ENCODE data around the gene AP2A2. TPM values are rescaled to one million over a fixed set of nuclear protein-coding genes. Genes with fewer than 3 reads are reported as not detected.

AP2A2 gene
- total RNA-seq, 1 experiment from 2014 or later = 38.5 TPM

DNA sequence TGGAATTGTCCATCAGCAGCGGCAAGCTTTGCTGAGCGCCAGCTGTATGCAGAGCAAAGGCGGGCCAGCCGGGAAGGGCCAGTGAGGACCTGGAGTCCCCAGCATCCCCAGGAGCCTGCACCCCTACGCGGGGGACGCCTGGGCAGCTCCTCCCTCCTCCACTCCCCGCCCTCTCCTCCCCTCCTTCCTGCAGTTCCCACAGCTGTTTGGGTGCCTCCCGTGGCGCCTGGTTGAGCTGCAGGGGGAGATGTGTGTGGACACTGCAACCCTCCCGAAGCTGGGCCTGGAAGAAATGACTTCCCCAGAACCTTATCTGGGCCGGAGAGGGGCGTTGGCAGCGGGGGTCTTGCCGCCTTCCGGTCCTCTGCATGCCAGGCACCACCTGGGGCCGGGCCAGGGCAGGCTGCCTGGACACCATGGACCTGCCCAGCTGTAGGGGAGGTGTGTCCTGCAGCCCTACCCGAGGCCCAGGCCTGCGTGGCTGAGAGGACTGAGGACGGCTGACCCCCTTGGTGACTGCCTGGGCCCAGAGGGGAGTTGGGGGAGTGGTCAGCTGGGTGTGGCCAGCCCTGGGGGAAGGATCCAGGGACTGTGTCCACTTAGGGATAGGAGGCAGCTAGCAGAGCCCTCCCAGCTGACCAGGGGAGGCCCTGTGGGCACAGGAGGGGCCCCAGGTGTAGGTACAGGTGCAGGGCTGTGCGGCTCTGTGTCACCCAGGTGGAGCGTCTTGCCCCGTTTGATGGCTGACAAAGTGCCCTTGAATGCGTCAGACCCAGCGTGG lies 127.6 kb downstream of the AP2A2 start:
- DNase-seq (ENCODE audit: low spot score) = peak; percentile 74

DNA sequence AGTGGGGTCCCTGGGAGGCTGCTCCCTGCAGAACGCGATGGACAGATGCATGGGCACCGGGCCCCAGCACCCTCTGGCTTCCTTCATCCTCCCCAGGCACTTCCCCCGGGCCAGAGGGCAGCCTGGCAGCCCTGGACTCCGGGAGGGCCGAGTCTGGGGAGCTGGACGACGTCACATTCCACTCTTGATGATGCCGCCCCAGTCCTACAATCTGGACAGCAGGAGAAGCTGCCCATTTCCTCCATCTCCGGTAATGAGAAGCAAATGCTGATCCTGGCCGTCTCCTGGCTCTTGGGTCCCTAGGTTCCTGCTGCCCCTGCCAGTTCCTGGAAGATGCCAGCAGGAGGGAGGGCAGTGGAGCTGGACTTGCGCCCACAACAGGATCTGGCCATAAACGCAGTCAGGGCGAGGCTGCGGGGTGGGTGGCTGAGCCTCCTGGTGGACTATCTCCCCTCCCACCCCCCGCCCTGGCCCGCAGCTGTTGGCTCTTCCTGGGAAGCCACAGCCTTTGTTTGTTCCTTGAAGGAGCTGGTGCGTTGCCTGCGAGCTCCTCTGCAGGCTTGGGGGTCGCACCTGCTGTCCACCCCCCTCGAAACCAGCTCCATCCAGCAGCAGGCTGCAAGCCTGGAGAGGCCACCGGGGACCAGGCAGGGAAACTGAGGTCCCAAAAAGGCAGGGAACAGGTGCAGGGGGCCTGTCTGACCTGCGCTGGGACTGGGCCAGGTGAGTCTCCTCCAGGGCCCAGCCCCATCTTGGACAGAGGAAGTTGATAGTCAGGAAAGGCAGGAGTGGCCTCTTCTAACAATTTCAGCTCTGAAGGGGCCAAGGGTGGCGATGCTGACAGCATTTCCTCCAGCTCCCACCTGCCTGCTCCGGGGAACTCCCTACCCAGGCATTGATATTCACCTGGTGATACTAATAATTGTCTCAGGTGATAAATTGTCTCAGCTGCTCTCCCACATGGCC lies 128.8 kb downstream of the AP2A2 start:
- peak; percentile 95 for DNase-seq (ENCODE audit: low spot score)

DNA sequence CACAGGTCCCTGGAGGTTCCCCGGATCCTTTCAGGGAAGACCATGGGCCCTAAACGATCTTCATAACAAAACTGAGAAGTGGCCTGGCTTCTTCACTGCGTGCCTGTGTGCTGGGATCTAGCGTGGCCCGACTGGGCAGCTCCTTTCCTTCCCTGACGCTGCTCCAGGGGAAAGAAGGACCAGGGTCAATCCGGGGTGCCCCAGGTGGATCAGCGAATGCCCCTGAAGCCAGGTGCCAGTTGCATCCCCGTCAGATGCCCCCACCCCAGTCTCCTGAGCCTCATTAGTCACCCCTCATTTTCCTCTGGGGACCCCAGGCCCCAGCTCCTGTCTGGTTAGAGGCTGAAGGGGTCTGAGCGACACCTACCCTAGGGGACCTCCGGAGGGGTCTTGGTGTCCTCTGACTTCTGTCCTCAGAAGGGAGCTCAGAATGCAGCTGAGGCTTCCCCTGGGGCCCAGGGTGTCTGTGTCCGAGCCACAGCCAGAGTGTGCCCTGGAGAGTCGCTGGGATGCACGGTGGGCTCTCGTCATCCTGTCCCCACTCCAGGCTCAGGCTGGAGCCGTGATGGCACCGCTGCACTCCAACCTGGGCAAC lies 129.5 kb downstream of the AP2A2 start:
- DNase-seq (ENCODE audit: low spot score) = no peak

DNA sequence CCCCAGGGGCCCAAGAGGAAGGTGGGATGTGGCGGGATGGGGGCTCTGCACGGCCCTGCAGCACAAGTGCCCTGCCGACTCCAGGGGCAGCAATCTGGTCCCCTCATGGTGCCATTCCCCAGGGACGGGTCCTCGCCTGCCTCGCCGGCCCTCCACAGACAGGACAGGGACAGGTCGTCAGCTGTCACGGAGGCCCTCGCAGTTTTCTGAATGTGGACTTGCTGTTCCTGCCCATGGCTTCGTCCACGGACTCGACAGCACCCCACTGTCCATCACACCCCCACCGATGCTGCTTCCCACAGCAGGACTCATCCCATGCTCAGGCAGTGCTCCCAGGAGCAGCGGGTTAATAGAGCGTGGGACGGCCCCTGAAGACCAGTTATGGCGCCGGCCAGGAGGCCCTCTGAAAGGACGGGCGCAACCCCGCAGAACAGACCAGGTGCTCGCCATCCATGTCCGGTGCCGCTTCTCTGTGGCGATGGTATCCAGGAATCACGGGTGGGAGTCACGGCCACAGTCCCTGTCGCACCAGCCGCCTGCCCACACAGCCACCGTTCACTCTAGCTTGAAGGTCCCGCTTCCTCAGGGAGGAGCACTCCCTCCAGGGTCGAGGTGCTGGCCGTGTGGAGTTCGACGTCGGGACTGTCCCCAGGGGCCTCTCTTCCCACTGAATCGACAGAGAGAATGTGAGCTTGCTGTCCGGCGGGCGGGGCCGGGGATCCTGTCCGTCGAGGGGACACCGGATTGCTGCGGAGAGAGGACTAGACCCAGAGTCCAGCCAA lies 130.5 kb downstream of the AP2A2 start:
- DNase-seq (ENCODE audit: low spot score) = no peak

DNA sequence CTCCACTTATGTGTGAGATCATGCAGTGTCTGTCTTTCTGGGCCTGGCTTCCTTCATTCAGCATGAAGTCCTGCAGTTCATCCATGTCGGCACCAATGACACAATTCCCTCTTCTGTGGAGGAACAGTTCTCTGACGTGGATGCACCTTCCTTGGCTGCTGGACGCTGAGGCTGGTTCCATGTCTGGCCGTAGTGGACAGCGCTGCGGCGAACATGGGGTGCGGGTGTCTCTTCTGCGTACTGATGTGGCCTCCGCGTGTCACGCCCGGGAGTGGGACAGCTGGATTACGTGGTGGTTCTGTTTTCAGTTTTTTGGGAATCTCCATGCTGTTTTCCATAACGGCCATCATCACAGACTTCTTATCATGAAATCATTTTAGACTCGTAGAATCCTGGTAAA lies 132.1 kb downstream of the AP2A2 start:
- no peak for DNase-seq (ENCODE audit: low spot score)

DNA sequence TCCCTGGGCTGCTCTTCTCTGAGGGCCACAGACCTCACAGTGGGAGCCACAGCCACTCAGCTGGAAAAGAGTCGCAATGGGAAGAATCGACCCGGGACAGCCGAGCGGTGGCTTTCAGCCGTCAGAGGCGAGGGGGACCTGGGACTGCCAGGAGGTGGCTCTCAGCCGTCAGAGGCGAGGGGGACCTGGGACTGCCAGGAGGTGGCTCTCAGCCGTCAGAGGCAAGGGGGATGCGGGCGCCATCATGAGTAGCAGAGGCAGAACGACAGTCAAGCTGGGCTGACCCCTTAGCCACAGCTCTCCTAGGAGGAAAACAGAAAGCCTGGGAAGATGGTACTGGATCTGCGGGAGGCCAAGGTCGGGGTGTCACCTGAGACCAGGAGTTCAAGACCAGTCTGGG lies 134.1 kb downstream of the AP2A2 start:
- DNase-seq (ENCODE audit: low spot score) = no peak

DNA sequence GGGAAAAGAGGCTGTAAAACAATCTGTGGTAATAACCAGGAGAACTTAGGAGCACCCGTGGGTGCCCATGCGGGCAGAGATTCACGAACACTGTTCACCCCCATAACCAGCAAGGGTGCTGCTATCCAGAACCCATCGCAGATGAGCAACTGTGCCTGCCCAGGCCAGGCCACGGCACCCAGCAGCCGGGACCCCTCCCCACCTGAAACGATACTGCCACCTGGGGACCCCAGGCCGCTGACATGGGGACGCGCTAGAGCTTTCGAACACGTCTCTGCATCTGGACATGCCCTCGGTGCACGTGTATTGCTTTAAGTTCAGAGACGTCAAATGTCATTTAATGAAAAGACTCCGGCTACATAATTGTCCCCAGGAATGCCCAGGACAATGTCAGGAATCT lies 134.7 kb downstream of the AP2A2 start:
- no peak for DNase-seq (ENCODE audit: low spot score)

DNA sequence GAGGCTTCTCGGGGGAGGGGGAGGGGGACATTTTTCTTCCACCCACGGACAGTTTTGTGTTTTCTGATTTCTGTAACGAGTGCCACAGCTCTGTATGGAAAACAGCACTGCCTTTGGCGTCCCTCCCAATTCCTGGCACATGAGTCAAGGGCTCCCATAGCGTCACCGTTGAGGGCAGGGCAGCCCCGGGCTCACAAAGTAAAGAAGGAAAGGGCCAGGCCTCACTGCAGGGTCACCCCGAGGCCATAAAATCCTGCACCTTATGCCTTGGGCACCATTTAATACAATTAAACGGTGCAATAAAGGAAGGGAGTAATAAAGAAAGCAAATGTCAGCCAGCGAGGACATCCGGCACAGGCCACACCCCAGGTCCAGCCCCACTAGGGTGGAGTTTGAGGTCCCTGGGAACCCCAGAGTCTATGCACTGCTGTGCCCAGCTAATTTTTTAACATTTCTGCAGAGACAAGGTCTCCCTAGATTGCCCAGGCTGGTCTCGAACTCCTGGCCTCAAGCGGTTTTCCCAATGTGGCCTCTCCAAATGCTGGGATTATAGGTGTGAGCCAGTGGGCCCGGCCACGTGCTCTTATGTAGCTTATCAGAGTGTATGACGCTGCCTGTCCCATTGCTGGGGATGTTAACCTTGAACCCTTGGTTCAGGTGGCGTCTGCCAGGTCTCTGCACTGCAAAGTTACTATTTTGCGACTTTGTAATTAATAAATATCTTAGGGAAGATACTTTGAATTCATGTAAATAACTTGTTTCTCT lies 135.4 kb downstream of the AP2A2 start:
- peak; percentile 99 for DNase-seq (ENCODE audit: low spot score)

Small RNA genes lying within 50 kb of the gene (small RNA-seq; reads per million reads assigned to genes)
- not detected for gene RNU6-1025P

Other genes starting within 250 kb of the AP2A2 start
- 77.8 and 139 TPM in 2 replicates for gene DEAF1, start 230.6 kb upstream of the AP2A2 start, total RNA-seq (2014; rRNA removed; shearing (Covaris generic))
- gene TMEM80, start 230.1 kb upstream of the AP2A2 start, total RNA-seq (2014; rRNA removed; shearing (Covaris generic)) = 73.6 and 76.8 TPM in 2 replicates
- gene EPS8L2, start 219.6 kb upstream of the AP2A2 start, total RNA-seq (2014; rRNA removed; shearing (Covaris generic)) = 473 and 503 TPM in 2 replicates
- gene TALDO1, start 178.4 kb upstream of the AP2A2 start, total RNA-seq (2014; rRNA removed; shearing (Covaris generic)) = 669 and 686 TPM in 2 replicates
- gene GATD1, start 148.4 kb upstream of the AP2A2 start, total RNA-seq (2014; rRNA removed; shearing (Covaris generic)) = 128 and 132 TPM in 2 replicates
- 0.47 TPM in 1 of 2 replicates, not detected in the other for gene CEND1, start 135.8 kb upstream of the AP2A2 start, total RNA-seq (2014; rRNA removed; shearing (Covaris generic))
- 82.6 and 108 TPM in 2 replicates for gene SLC25A22, start 127.6 kb upstream of the AP2A2 start, total RNA-seq (2014; rRNA removed; shearing (Covaris generic))
- gene PIDD1, start 120.6 kb upstream of the AP2A2 start, total RNA-seq (2014; rRNA removed; shearing (Covaris generic)) = 31.7 and 53.9 TPM in 2 replicates
- gene RPLP2, start 115.9 kb upstream of the AP2A2 start, total RNA-seq (2014; rRNA removed; shearing (Covaris generic)) = 1,913 and 1,915 TPM in 2 replicates
- 174 and 202 TPM in 2 replicates for gene PNPLA2, start 107.0 kb upstream of the AP2A2 start, total RNA-seq (2014; rRNA removed; shearing (Covaris generic))
- gene CRACR2B, start 98.0 kb upstream of the AP2A2 start, total RNA-seq (2014; rRNA removed; shearing (Covaris generic)) = 204 and 225 TPM in 2 replicates
- gene CD151, start 92.9 kb upstream of the AP2A2 start, total RNA-seq (2014; rRNA removed; shearing (Covaris generic)) = 916 and 940 TPM in 2 replicates
- 1,254 and 1,310 TPM in 2 replicates for gene POLR2L, start 83.3 kb upstream of the AP2A2 start, total RNA-seq (2014; rRNA removed; shearing (Covaris generic))
- 29.2 and 39.6 TPM in 2 replicates for gene TSPAN4, start 83.0 kb upstream of the AP2A2 start, total RNA-seq (2014; rRNA removed; shearing (Covaris generic))
- 68.2 and 80.6 TPM in 2 replicates for gene CHID1, start 15.1 kb upstream of the AP2A2 start, total RNA-seq (2014; rRNA removed; shearing (Covaris generic))
- 0.08 and 0.31 TPM in 2 replicates for gene MUC6, start 110.8 kb downstream of the AP2A2 start, total RNA-seq (2014; rRNA removed; shearing (Covaris generic))
- 6.9 and 9.1 TPM in 2 replicates for gene MUC2, start 149.0 kb downstream of the AP2A2 start, total RNA-seq (2014; rRNA removed; shearing (Covaris generic))
- 6.9 and 9.0 TPM in 2 replicates for gene MUC5AC, start 232.1 kb downstream of the AP2A2 start, total RNA-seq (2014; rRNA removed; shearing (Covaris generic))